GM23338 (cell line): ENCODE measurements around the gene MAD1L1. TPM values are rescaled to one million over a fixed set of nuclear protein-coding genes. Genes with fewer than 3 reads are reported as not detected.

Source experiments
- ATAC-seq: fragments of 200-7000 bp; cut with Tn5 transposase; 3 replicates; pipeline ENCODE4 v1.9.1; 2020
- DNase-seq: peaks from one replicate; pipeline ENCODE4 v3.0.0-alpha.2; 2015; ENCODE audit warnings: low spot score
- H2AFZ ChIP-seq: fragments of 200-600 bp; sonication (generic); 2 replicates; pipeline ENCODE4 v1.8.0; 2016; ENCODE audit warnings: antibody characterized with exemption, mild to moderate bottlenecking, moderate library complexity
- H3F3A ChIP-seq: fragments of 200-600 bp; sonication (generic); replicated peaks from 2 replicates; pipeline ENCODE4 v1.8.0; 2017; ENCODE audit warnings: antibody characterized with exemption, mixed run types, low read depth
- H3K27ac ChIP-seq: fragments of 200-600 bp; sonication (generic); 2 replicates; pipeline ENCODE4 v1.6.1; 2016; ENCODE audit warnings: low read depth
- H3K27me3 ChIP-seq: fragments of 200-600 bp; sonication (generic); 2 replicates; pipeline ENCODE4 v1.8.0; 2016; ENCODE audit warnings: mild to moderate bottlenecking, mixed run types, moderate library complexity; ENCODE audit not compliant: insufficient read depth
- H3K36me3 ChIP-seq: fragments of 200-600 bp; sonication (generic); 2 replicates; pipeline ENCODE4 v1.8.0; 2016; ENCODE audit warnings: mild to moderate bottlenecking; ENCODE audit not compliant: insufficient read depth
- H3K4me1 ChIP-seq: fragments of 200-600 bp; sonication (generic); 2 replicates; pipeline ENCODE4 v1.8.0; 2016; ENCODE audit warnings: mild to moderate bottlenecking, moderate library complexity; ENCODE audit not compliant: insufficient read depth
- H3K4me2 ChIP-seq: fragments of 200-600 bp; sonication (generic); 2 replicates; pipeline ENCODE4 v1.7.1; 2017; ENCODE audit warnings: mixed run types
- H3K4me3 ChIP-seq: fragments of 200-600 bp; sonication (generic); 2 replicates; pipeline ENCODE4 v1.6.1; 2016; ENCODE audit warnings: mixed run types
- H3K79me2 ChIP-seq: fragments of 200-600 bp; sonication (generic); replicated peaks from 2 replicates; pipeline ENCODE4 v1.8.0; 2017; ENCODE audit warnings: mild to moderate bottlenecking; ENCODE audit not compliant: insufficient read depth
- H3K9me2 ChIP-seq: fragments of 200-600 bp; sonication (generic); 2 replicates; pipeline ENCODE4 v1.8.0; 2017; ENCODE audit not compliant: insufficient read depth
- H4K20me1 ChIP-seq: fragments of 200-600 bp; sonication (generic); replicated peaks from 2 replicates; pipeline ENCODE4 v1.8.0; 2017; ENCODE audit warnings: mild to moderate bottlenecking; ENCODE audit not compliant: insufficient read depth
- H3K27ac Mint-ChIP-seq: 2 replicates; pipeline ENCODE4 v1.8.0; 2020; ENCODE audit warnings: inconsistent platforms, mild to moderate bottlenecking, moderate library complexity, mixed read lengths
- H3K27me3 Mint-ChIP-seq: 3 replicates; pipeline ENCODE4 v1.8.0; 2022; ENCODE audit warnings: low read depth, mild to moderate bottlenecking, moderate library complexity, mixed read lengths, inconsistent platforms; ENCODE audit not compliant: insufficient read depth, poor library complexity
- H3K36me3 Mint-ChIP-seq: 3 replicates; pipeline ENCODE4 v1.8.0; 2021; ENCODE audit warnings: low read depth, mild to moderate bottlenecking, inconsistent platforms, moderate library complexity, mixed read lengths
- H3K4me1 Mint-ChIP-seq: 3 replicates; pipeline ENCODE4 v1.8.0; 2020; ENCODE audit warnings: mild to moderate bottlenecking, inconsistent platforms, mixed read lengths
- H3K4me3 Mint-ChIP-seq: 3 replicates; pipeline ENCODE4 v1.8.0; 2021; ENCODE audit warnings: moderate library complexity, mild to moderate bottlenecking, inconsistent platforms, mixed read lengths
- H3K9me3 Mint-ChIP-seq: 3 replicates; pipeline ENCODE4 v1.8.0; 2020; ENCODE audit warnings: moderate library complexity, mild to moderate bottlenecking, inconsistent platforms, mixed read lengths
- CREB1 ChIP-seq: fragments of 250-450 bp; sonication (Bioruptor Pico); IDR thresholded peaks from 2 replicates; pipeline ENCODE4 v1.5.0; 2020; ENCODE audit warnings: low read depth, mild to moderate bottlenecking, moderate library complexity
- CTCF ChIP-seq, 2 experiments: fragments of 200-600 bp in 1 of 2; sonication (generic) in 1 of 2; conservative IDR thresholded peaks; 2 replicates each; pipeline versions ENCODE4 v1.5.1 to v1.6.1; 2016 to 2017; ENCODE audit warnings: antibody characterized with exemption in 2 of 2, low read depth in 2 of 2, mild to moderate bottlenecking in 2 of 2, moderate library complexity in 1 of 2
- ETS1 ChIP-seq: IDR thresholded peaks from 2 replicates; pipeline ENCODE4 v1.6.1; 2016; ENCODE audit warnings: antibody characterized with exemption
- EZH2 ChIP-seq: fragments of 200-600 bp; sonication (generic); IDR thresholded peaks from one replicate; pipeline ENCODE4 v1.8.0; 2017; ENCODE audit warnings: antibody characterized with exemption, mild to moderate bottlenecking, low read depth; ENCODE audit not compliant: unreplicated experiment
- EZH2phosphoT487 ChIP-seq: fragments of 200-600 bp; sonication (generic); IDR thresholded peaks from one replicate; pipeline ENCODE4 v1.8.1; 2018; ENCODE audit warnings: antibody characterized with exemption; ENCODE audit not compliant: unreplicated experiment
- JUNB ChIP-seq: IDR thresholded peaks from one replicate; pipeline ENCODE4 v1.6.1; 2016; ENCODE audit warnings: antibody characterized with exemption; ENCODE audit not compliant: unreplicated experiment
- NANOG ChIP-seq: IDR thresholded peaks from 2 replicates; pipeline ENCODE4 v1.6.1; 2016; ENCODE audit warnings: antibody characterized with exemption, borderline replicate concordance
- POLR2AphosphoS5 ChIP-seq: IDR thresholded peaks from 2 replicates; pipeline ENCODE4 v1.6.1; 2016; ENCODE audit warnings: antibody characterized with exemption, low read depth
- polyA plus RNA-seq: library from polyadenylated mRNA; unstranded; fragments of >200 nt; fragmentation: Nextera tagmentation; extraction: Ambion mirVana; gene quantifications from 2 replicates; pipeline ENCODE4 v1.2.1, GENCODE V29; 2016
- total RNA-seq: library from RNA; depleted of rRNA; stranded (reverse); fragments of >200 nt; shearing (Covaris generic); gene quantifications from 2 replicates; pipeline ENCODE4 v1.2.3, GENCODE V29; 2014

The MAD1L1 gene
- total and polyA plus RNA-seq, 2 experiments from 2014 or later, result 40.3 to 59.3 TPM

GRCh38 chr7:2218444-2218785, 14.3 kb downstream of the MAD1L1 start:
- no peak overlapping the region for H3K4me3 ChIP-seq
- DNase-seq (no peak), ATAC-seq (no peak)
- Mint-ChIP-seq H3K27ac (no peak overlapping the region; the same call in 1 of the 2 replicates), H3K36me3 (peaks cover 76% of the 10 kb centered on the region), H3K4me1 (no peaks in the 10 kb centered on the region), H3K27me3 (peaks cover 10% of the 10 kb centered on the region), H3K4me3 (no peak overlapping the region), H3K9me3 (no peaks in the 10 kb centered on the region)
- H2AFZ ChIP-seq, result no peak overlapping the region
- no peaks in the 10 kb centered on the region for H3K4me1 ChIP-seq
- H3F3A ChIP-seq, result no peaks in the 10 kb centered on the region
- no peak overlapping the region for H3K27ac ChIP-seq
- H4K20me1 ChIP-seq, result peaks cover 6% of the 10 kb centered on the region
- peaks cover 15% of the 10 kb centered on the region; the same call in 1 of the 2 replicates for H3K36me3 ChIP-seq
- no peaks in the 10 kb centered on the region for H3K27me3 ChIP-seq
- no peaks in the 10 kb centered on the region for H3K9me2 ChIP-seq
- peaks cover 26% of the 10 kb centered on the region for H3K79me2 ChIP-seq
- no peak overlapping the region for H3K4me2 ChIP-seq
- TF ChIP-seq EZH2phosphoT487 (no peak), JUNB (no peak), EZH2 (no peak), POLR2AphosphoS5 (no peak), CTCF (conservative IDR thresholded peaks at IDR 0.05; ENCODE audit: low read depth in 2 of 2) (no peak), ETS1 (no peak)

- H3K4me3 Mint-ChIP-seq, result no peak overlapping the region
- DNase-seq (no peak), ATAC-seq (no peak)
- no peak overlapping the region for H3K27ac Mint-ChIP-seq
- no peak overlapping the region for H3K27ac ChIP-seq
- H3K79me2 ChIP-seq, result peaks cover 26% of the 10 kb centered on the region
- H3K9me3 Mint-ChIP-seq, result no peaks in the 10 kb centered on the region
- H3K4me1 ChIP-seq, result no peaks in the 10 kb centered on the region
- H3K4me1 Mint-ChIP-seq, result no peaks in the 10 kb centered on the region
- H3K36me3 ChIP-seq, result peaks cover 20% of the 10 kb centered on the region
- peaks cover 10% of the 10 kb centered on the region for H3K27me3 Mint-ChIP-seq
- no peak overlapping the region for H3K4me3 ChIP-seq
- no peak overlapping the region for H2AFZ ChIP-seq
- H3K4me2 ChIP-seq, result no peak overlapping the region
- H3K27me3 ChIP-seq, result no peaks in the 10 kb centered on the region
- H3K36me3 Mint-ChIP-seq, result peaks cover 79% of the 10 kb centered on the region
- H3F3A ChIP-seq, result no peaks in the 10 kb centered on the region
- H4K20me1 ChIP-seq, result peaks cover 6% of the 10 kb centered on the region
- no peaks in the 10 kb centered on the region for H3K9me2 ChIP-seq
- TF ChIP-seq CREB1 (CRISPR knock-in tag) (no peak), NANOG (no peak), CTCF (conservative IDR thresholded peaks at IDR 0.05; ENCODE audit: low read depth in 2 of 2) (no peak)
Observed at GRCh38 chr7:2217716-2218443, 14.9 kb downstream of the MAD1L1 start.
